H1 (cell line): ENCODE results near the gene TIMM10B. TPM values are rescaled to one million over a fixed set of nuclear protein-coding genes. Genes with fewer than 3 reads are reported as not detected.

Experiments
- CTCF ChIA-PET: fragments of 300-600 bp; sonication (Branson Sonifier 250); formaldehyde crosslinking; loops from one replicate; lab custom pipeline; 2021; ENCODE audit not compliant: partially characterized antibody; lab: Charles Lee
- POLR2A ChIA-PET: fragments of 300-600 bp; sonication (Branson Sonifier 250); formaldehyde crosslinking; loops from one replicate; lab custom pipeline; 2021; ENCODE audit warnings: inconsistent platforms; ENCODE audit not compliant: partially characterized antibody; lab: Charles Lee
- DNase-seq, 2 experiments: peaks; one replicate each; pipeline versions ENCODE4 v3.0.0 to v3.0.0-alpha.2; 2010 to 2022; ENCODE audit warnings: low spot score in 2 of 2, low read depth in 1 of 2, mixed read lengths in 1 of 2
- FAIRE-seq: peaks from 2 replicates; lab custom pipeline; 2011; peaks lifted over from hg19 to GRCh38; lab: Jason Lieb, UNC
- H2AFZ ChIP-seq: 2 replicates; pipeline ENCODE4 v1.8.1; 2012; ENCODE audit warnings: low read length, inconsistent platforms
- H2AK5ac ChIP-seq: 2 replicates; pipeline ENCODE4 v1.6.1; 2013; ENCODE audit warnings: low read depth, low read length
- H2BK120ac ChIP-seq: replicated peaks from 2 replicates; pipeline ENCODE3; 2013; ENCODE audit warnings: low read depth, low read length, inconsistent platforms
- H2BK12ac ChIP-seq: 2 replicates; pipeline ENCODE4 v1.6.1; 2013; ENCODE audit warnings: low read depth, low read length
- H2BK15ac ChIP-seq: 2 replicates; pipeline ENCODE4 v1.6.1; 2013; ENCODE audit warnings: low read length
- H2BK20ac ChIP-seq: 2 replicates; pipeline ENCODE4 v1.6.1; 2013; ENCODE audit warnings: low read length
- H2BK5ac ChIP-seq: 2 replicates; pipeline ENCODE4 v1.6.1; 2013; ENCODE audit warnings: low read depth, low read length
- H3K14ac ChIP-seq: 2 replicates; pipeline ENCODE4 v1.6.1; 2013; ENCODE audit warnings: inconsistent platforms; ENCODE audit not compliant: insufficient read length
- H3K18ac ChIP-seq: 2 replicates; pipeline ENCODE4 v1.6.1; 2013; ENCODE audit warnings: low read length; ENCODE audit errors: extremely low read depth
- H3K23ac ChIP-seq: 2 replicates; pipeline ENCODE4 v1.6.1; 2013; ENCODE audit warnings: inconsistent platforms; ENCODE audit not compliant: insufficient read length
- H3K23me2 ChIP-seq: 2 replicates; pipeline ENCODE4 v1.6.1; 2013; ENCODE audit warnings: low read depth, low read length
- H3K27ac ChIP-seq: 2 replicates; pipeline ENCODE4 v1.6.1; 2011; ENCODE audit warnings: low read depth, low read length, inconsistent platforms
- H3K27me3 ChIP-seq, 4 experiments: replicated peaks in 1 of 4; 1 replicate in 1 of 4; 2 replicates in 3 of 4; pipeline versions ENCODE4 v1.6.1 to v1.8.1; 2011 to 2013; ENCODE audit warnings: low read length in 3 of 4, mild to moderate bottlenecking in 3 of 4, inconsistent platforms in 2 of 4, mixed read lengths in 2 of 4, moderate library complexity in 1 of 4; ENCODE audit not compliant: control insufficient read depth in 3 of 4, insufficient read depth in 3 of 4; ENCODE audit errors: extremely low read depth in 1 of 4
- H3K36me3 ChIP-seq, 4 experiments: 2 replicates each; pipeline versions ENCODE4 v1.6.1 to v1.8.1; 2011 to 2013; ENCODE audit warnings: mild to moderate bottlenecking in 4 of 4, low read length in 3 of 4, moderate library complexity in 2 of 4, control low read depth in 1 of 4, inconsistent platforms in 1 of 4; ENCODE audit not compliant: insufficient read depth in 4 of 4, control insufficient read depth in 2 of 4
- H3K4ac ChIP-seq: replicated peaks from 2 replicates; pipeline ENCODE3; 2013; ENCODE audit warnings: low read length, low read depth, mixed read lengths, inconsistent platforms; ENCODE audit not compliant: insufficient read length
- H3K4me1 ChIP-seq, 4 experiments: replicated peaks in 1 of 4; 1 replicate in 1 of 4; 2 replicates in 3 of 4; pipeline versions ENCODE4 v1.6.1 to v1.8.1; 2011 to 2013; ENCODE audit warnings: low read length in 3 of 4, inconsistent platforms in 2 of 4, mixed read lengths in 1 of 4; ENCODE audit not compliant: insufficient read depth in 4 of 4, control insufficient read depth in 3 of 4
- H3K4me2 ChIP-seq, 2 experiments: 2 replicates each; pipeline versions ENCODE4 v1.6.1 to v1.8.1; 2011 to 2013; ENCODE audit warnings: low read depth in 2 of 2, low read length in 2 of 2, control low read depth in 1 of 2, inconsistent platforms in 1 of 2, mild to moderate bottlenecking in 1 of 2; ENCODE audit not compliant: insufficient read depth in 1 of 2
- H3K4me3 ChIP-seq, 4 experiments: fragments of 200-600, 300-600 bp in 1 of 4; sonication (generic), shearing (Covaris generic), sonication (Bioruptor Twin) in 1 of 4; 2 replicates each; pipeline versions ENCODE4 v1.5.1 to v1.8.1; 2011 to 2016; ENCODE audit warnings: low read length in 4 of 4, low read depth in 3 of 4, control low read depth in 2 of 4, inconsistent platforms in 2 of 4, mild to moderate bottlenecking in 2 of 4, mixed read lengths in 1 of 4, moderate library complexity in 1 of 4; ENCODE audit not compliant: insufficient read depth in 2 of 4; ENCODE audit errors: extremely low read depth in 1 of 4
- H3K56ac ChIP-seq: replicated peaks from 2 replicates; pipeline ENCODE3; 2013; ENCODE audit warnings: low read depth, mild to moderate bottlenecking, mixed read lengths, low read length, inconsistent platforms; ENCODE audit not compliant: insufficient read length
- H3K79me1 ChIP-seq: 2 replicates; pipeline ENCODE4 v1.6.1; 2013; ENCODE audit warnings: low read depth, low read length, control low read depth
- H3K79me2 ChIP-seq, 2 experiments: 2 replicates each; pipeline versions ENCODE4 v1.6.1 to v1.8.1; 2012 to 2013; ENCODE audit warnings: low read length in 2 of 2, mild to moderate bottlenecking in 2 of 2, inconsistent platforms in 1 of 2; ENCODE audit not compliant: insufficient read depth in 2 of 2, control insufficient read depth in 1 of 2
- H3K9ac ChIP-seq, 4 experiments: replicated peaks in 1 of 4; 1 replicate in 1 of 4; 2 replicates in 3 of 4; pipeline versions ENCODE4 v1.6.1 to v1.8.1; 2011 to 2013; ENCODE audit warnings: low read depth in 3 of 4, low read length in 3 of 4, control low read depth in 2 of 4, mild to moderate bottlenecking in 2 of 4, moderate library complexity in 2 of 4, inconsistent platforms in 1 of 4; ENCODE audit errors: extremely low read depth in 1 of 4
- H3K9me3 ChIP-seq, 2 experiments: 2 replicates each; pipeline versions ENCODE4 v1.6.1 to v1.8.1; 2012 to 2013; ENCODE audit warnings: mild to moderate bottlenecking in 2 of 2, moderate library complexity in 2 of 2, control low read depth in 1 of 2, inconsistent platforms in 1 of 2, low read depth in 1 of 2, low read length in 1 of 2, mixed read lengths in 1 of 2; ENCODE audit not compliant: insufficient read depth in 2 of 2
- H4K20me1 ChIP-seq, 2 experiments: replicated peaks in 1 of 2; 2 replicates each; pipeline versions ENCODE3 to v1.8.1; 2011 to 2013; ENCODE audit warnings: inconsistent platforms in 2 of 2, low read length in 2 of 2, mild to moderate bottlenecking in 1 of 2; ENCODE audit not compliant: insufficient read depth in 2 of 2, control insufficient read depth in 1 of 2
- H4K5ac ChIP-seq: 2 replicates; pipeline ENCODE4 v1.6.1; 2013; ENCODE audit warnings: low read length, low read depth, mixed read lengths, inconsistent platforms; ENCODE audit not compliant: insufficient read length
- H4K8ac ChIP-seq: 2 replicates; pipeline ENCODE4 v1.8.0; 2013; ENCODE audit warnings: mild to moderate bottlenecking, moderate library complexity, low read length, inconsistent platforms; ENCODE audit not compliant: insufficient read depth; ENCODE audit errors: extremely low read depth
- H4K91ac ChIP-seq: replicated peaks from 2 replicates; pipeline ENCODE3; 2013; ENCODE audit warnings: low read length, mixed read lengths, inconsistent platforms; ENCODE audit not compliant: insufficient read length
- ASH2L ChIP-seq: fragments of 200-600, 300-600 bp; sonication (generic); IDR thresholded peaks from one replicate; pipeline ENCODE4 v1.7.1; 2017; ENCODE audit warnings: low read length
- ATF2 ChIP-seq: IDR thresholded peaks from 2 replicates; pipeline ENCODE4 v1.6.1; 2012; ENCODE audit warnings: low read length, inconsistent platforms
- JUN ChIP-seq: IDR thresholded peaks from 2 replicates; pipeline ENCODE4 v1.6.1; 2011; ENCODE audit warnings: low read depth, mild to moderate bottlenecking, improper control_type of control experiment, low read length
- JUND ChIP-seq: IDR thresholded peaks from 2 replicates; pipeline ENCODE4 v1.6.1; 2011; ENCODE audit warnings: mild to moderate bottlenecking, improper control_type of control experiment, low read length
- NRF1 ChIP-seq: IDR thresholded peaks from 2 replicates; pipeline ENCODE4 v1.6.1; 2011; ENCODE audit warnings: mild to moderate bottlenecking, low read depth, low read length, improper control_type of control experiment
- POLR2A ChIP-seq, 2 experiments: IDR thresholded peaks; 1 replicate in 1 of 2; 2 replicates in 1 of 2; pipeline ENCODE4 v1.6.1; 2011; ENCODE audit warnings: low read depth in 2 of 2, low read length in 2 of 2, mild to moderate bottlenecking in 2 of 2; ENCODE audit errors: control extremely low read depth in 1 of 2
- RFX5 ChIP-seq: IDR thresholded peaks from 2 replicates; pipeline ENCODE4 v1.6.1; 2011; ENCODE audit warnings: low read depth, low read length, improper control_type of control experiment, borderline replicate concordance
- RNF2 ChIP-seq: fragments of 200-900, 300-1000 bp; sonication (generic); IDR thresholded peaks from 2 replicates; pipeline ENCODE4 v1.7.1; 2016; ENCODE audit warnings: borderline replicate concordance, low read depth, mild to moderate bottlenecking, antibody characterized with exemption, low read length; ENCODE audit not compliant: poor library complexity, severe bottlenecking; ENCODE audit errors: missing control alignments
- TEAD4 ChIP-seq: IDR thresholded peaks from 2 replicates; pipeline ENCODE4 v1.6.1; 2012; ENCODE audit warnings: low read depth, low read length, inconsistent platforms, mixed read lengths
- ZNF274 ChIP-seq: IDR thresholded peaks from 2 replicates; pipeline ENCODE4 v1.7.0; 2012; ENCODE audit warnings: low read length, borderline replicate concordance; ENCODE audit errors: extremely low read depth
- WGBS, 2 experiments: shearing (Covaris generic) in 1 of 2; methylation state at CpG; one replicate each; pipeline versions ENCODE4 v1.1.6 to v1.1.7; 2013 to 2015; ENCODE audit warnings: low lambda C conversion rate in 2 of 2, mixed read lengths in 2 of 2, inconsistent platforms in 1 of 2, low coverage in 1 of 2, missing lambda C conversion rate in 1 of 2; ENCODE audit not compliant: insufficient replicate concordance in 2 of 2, insufficient coverage in 1 of 2, insufficient read length in 1 of 2; ENCODE audit errors: extremely low coverage in 1 of 2, missing lambda C conversion rate in 1 of 2; 5-methylcytosine and 5-hydroxymethylcytosine counted together
- polyA plus RNA-seq, 7 experiments: library from polyadenylated mRNA; depleted of rRNA in 3 of 7; stranded (reverse) in 5 of 7; unstranded in 2 of 7; fragments of >200 nt in 5 of 7; fragments of 200-250 nt in 2 of 7; gene quantifications; 1 replicate in 5 of 7; 2 replicates in 1 of 7; 4 replicates in 1 of 7; pipeline versions ENCODE4 v1.2.1 to v1.2.3, GENCODE V29; 2011 to 2013; ENCODE audit warnings: missing spikeins in 2 of 7, mixed read lengths in 2 of 7
- total RNA-seq: library from RNA; stranded (reverse); fragmentation: NEBNext Ultra II Directional; extraction: Animal tissue kit (Norgen Biotek cat#: 25700); gene quantifications from 2 replicates; pipeline ENCODE4 v1.2.1, GENCODE V29; 2021

The TIMM10B gene
- total and polyA plus RNA-seq, 2 of the 8 experiments (the other 6 are each of a cell fraction or from before 2014, with no cell fraction given): 38.2 to 47.8 TPM

DNA sequence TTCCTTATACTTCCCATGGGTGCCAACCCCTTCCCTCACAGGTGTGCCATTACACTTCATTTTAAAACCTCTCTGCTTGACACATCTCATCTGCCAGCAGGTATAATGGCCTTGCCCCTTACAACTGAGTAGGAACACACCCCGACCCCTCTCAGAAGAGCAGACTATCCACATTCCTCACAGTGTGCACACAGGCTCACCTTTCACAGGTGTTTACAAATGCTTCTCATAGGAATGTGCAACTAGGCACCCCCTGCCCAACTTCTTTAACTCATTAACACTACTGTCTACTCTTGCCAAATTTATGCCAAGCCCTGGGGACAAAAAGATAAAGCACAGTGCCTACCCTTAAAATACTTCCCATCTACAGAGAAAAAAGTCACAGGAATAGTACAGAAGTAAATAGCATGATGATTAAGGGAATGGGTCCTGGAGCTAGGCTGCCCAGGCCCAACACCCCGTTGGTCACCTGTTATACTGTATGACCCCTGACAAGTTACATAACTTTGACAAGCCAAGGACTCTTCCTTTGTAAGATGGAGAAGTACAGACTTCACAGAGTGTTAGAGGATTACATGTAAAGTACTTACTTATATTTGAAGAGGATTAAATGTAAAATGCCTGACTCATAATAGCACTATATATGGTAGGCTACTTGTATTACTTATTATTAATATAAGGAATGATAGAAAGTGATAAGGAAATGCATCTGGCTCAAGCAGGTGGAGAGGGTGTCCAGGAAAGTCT is 22.8 kb upstream of the TIMM10B start:
- H4K8ac ChIP-seq: no peak overlapping the region
- TF ChIP-seq ASH2L (no peak), NRF1 (no peak), POLR2A (IDR thresholded peaks at IDR 0.05; ENCODE audit: control extremely low read depth in 1 of 2, low read depth in 2 of 2, low read length in 2 of 2) (no peak), JUND (no peak), ZNF274 (no peak), JUN (no peak), ATF2 (no peak), TEAD4 (no peak), RNF2 (no peak), RFX5 (no peak)
- ChIA-PET POLR2A (interaction anchor here (1.1 kb wide), 1 partner anchor 15 kb away, joined by 3 read pairs; no protein-coding TSS in a partner anchor), CTCF (interaction anchor here (1.7 to 6.5 kb wide), 2 partner anchors 14 to 80 kb away, joined by 8 to 83 read pairs; partner anchors contain the start of gene HPX)
- H3K4me2 ChIP-seq: no peak overlapping the region
- no peaks in the 10 kb centered on the region; the same call in 1 of the 2 replicates for H3K79me1 ChIP-seq
- no peak overlapping the region for H2BK15ac ChIP-seq
- no peak overlapping the region for H3K27ac ChIP-seq
- no peaks in the 10 kb centered on the region for H3K27me3 ChIP-seq
- no peak overlapping the region for H3K18ac ChIP-seq
- H3K23me2 ChIP-seq: no peaks in the 10 kb centered on the region; the same call in 1 of the 2 replicates
- no peak overlapping the region for H2BK5ac ChIP-seq
- no peak overlapping the region for H2BK120ac ChIP-seq
- DNase-seq: no peak
- 77% methylated on average over 2 of the region's 2 CpGs; no CpG with 5 or more reads in 1 of the 2 experiments for WGBS, 2 experiments
- H4K20me1 ChIP-seq: no peaks in the 10 kb centered on the region
- no peaks in the 10 kb centered on the region for H3K4me1 ChIP-seq
- H3K9me3 ChIP-seq: no peaks in the 10 kb centered on the region
- no peak overlapping the region for H2AK5ac ChIP-seq
- H2BK20ac ChIP-seq: no peak overlapping the region
- peaks cover 0 to 12% (median 3%) of the 10 kb centered on the region in 4 experiments; a peak in 2 of 8 replicates for H3K36me3 ChIP-seq
- H2AFZ ChIP-seq: no peak overlapping the region
- H3K4ac ChIP-seq: no peak overlapping the region
- H3K79me2 ChIP-seq: no peaks in the 10 kb centered on the region
- no peak overlapping the region for H2BK12ac ChIP-seq
- FAIRE-seq: no peak
- H3K4me3 ChIP-seq: no peak overlapping the region
- no peak overlapping the region for H4K91ac ChIP-seq
- no peak overlapping the region for H3K9ac ChIP-seq
- H3K23ac ChIP-seq: no peak overlapping the region
- no peak overlapping the region for H3K56ac ChIP-seq
- H3K14ac ChIP-seq: no peak overlapping the region
- H4K5ac ChIP-seq: no peak overlapping the region
